HFFc6 (cell line): ENCODE measurements around the gene LHPP. TPM values are rescaled to one million over a fixed set of nuclear protein-coding genes. Genes with fewer than 3 reads are reported as not detected.

ENCODE experiments used
- DNase-seq: peaks from one replicate; pipeline ENCODE4 v3.0.0-alpha.2; 2018
- H3K27ac Mint-ChIP-seq: 2 replicates; pipeline ENCODE4 v1.8.0; 2020; ENCODE audit warnings: mild to moderate bottlenecking, mixed read lengths
- H3K27me3 Mint-ChIP-seq: 2 replicates; pipeline ENCODE4 v1.8.0; 2021; ENCODE audit warnings: mild to moderate bottlenecking, moderate library complexity, mixed read lengths; ENCODE audit not compliant: insufficient read depth
- H3K36me3 Mint-ChIP-seq: 2 replicates; pipeline ENCODE4 v1.8.0; 2021; ENCODE audit warnings: low read depth, mixed read lengths
- H3K4me1 Mint-ChIP-seq: 2 replicates; pipeline ENCODE4 v1.8.0; 2020; ENCODE audit warnings: low read depth, mixed read lengths
- H3K4me3 Mint-ChIP-seq: 2 replicates; pipeline ENCODE4 v1.8.0; 2020; ENCODE audit warnings: mild to moderate bottlenecking, moderate library complexity, mixed read lengths
- H3K9me3 Mint-ChIP-seq: 2 replicates; pipeline ENCODE4 v1.8.0; 2020; ENCODE audit warnings: mild to moderate bottlenecking, mixed read lengths
- total RNA-seq, 6 experiments: library from RNA; stranded (reverse); fragmentation: NEBNext Ultra II Directional; extraction: Animal tissue kit (Norgen Biotek cat#: 25700); gene quantifications; 2 replicates in 1 of 6; 3 replicates in 5 of 6; pipeline ENCODE4 v1.2.3, GENCODE V29; 2021
- TF ChIP-seq, protein P1 (sequence below): fragments of 200-600 bp; sonication (generic); IDR thresholded peaks from 2 replicates; pipeline ENCODE4 v1.5.0; 2021; ENCODE audit warnings: antibody characterized with exemption, mild to moderate bottlenecking

The LHPP gene
- total RNA-seq, 6 experiments from 2014 or later, result 12.5 to 17.3 (median 14.0) TPM

- Mint-ChIP-seq H3K4me3 (no peak overlapping the region), H3K27ac (peak overlapping the region; percentile 42; the same call in 1 of the 2 replicates), H3K4me1 (peaks cover 5% of the 10 kb centered on the region), H3K36me3 (no peaks in the 10 kb centered on the region), H3K27me3 (no peaks in the 10 kb centered on the region; the same call in none of the 2 replicates), H3K9me3 (no peaks in the 10 kb centered on the region)
- TF ChIP-seq, protein P1, sequence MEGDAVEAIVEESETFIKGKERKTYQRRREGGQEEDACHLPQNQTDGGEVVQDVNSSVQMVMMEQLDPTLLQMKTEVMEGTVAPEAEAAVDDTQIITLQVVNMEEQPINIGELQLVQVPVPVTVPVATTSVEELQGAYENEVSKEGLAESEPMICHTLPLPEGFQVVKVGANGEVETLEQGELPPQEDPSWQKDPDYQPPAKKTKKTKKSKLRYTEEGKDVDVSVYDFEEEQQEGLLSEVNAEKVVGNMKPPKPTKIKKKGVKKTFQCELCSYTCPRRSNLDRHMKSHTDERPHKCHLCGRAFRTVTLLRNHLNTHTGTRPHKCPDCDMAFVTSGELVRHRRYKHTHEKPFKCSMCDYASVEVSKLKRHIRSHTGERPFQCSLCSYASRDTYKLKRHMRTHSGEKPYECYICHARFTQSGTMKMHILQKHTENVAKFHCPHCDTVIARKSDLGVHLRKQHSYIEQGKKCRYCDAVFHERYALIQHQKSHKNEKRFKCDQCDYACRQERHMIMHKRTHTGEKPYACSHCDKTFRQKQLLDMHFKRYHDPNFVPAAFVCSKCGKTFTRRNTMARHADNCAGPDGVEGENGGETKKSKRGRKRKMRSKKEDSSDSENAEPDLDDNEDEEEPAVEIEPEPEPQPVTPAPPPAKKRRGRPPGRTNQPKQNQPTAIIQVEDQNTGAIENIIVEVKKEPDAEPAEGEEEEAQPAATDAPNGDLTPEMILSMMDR, result peak; percentile 95
- peak; percentile 69 for DNase-seq
Observed at GRCh38 chr10:124530215-124530665, 68.6 kb downstream of the LHPP start.

- no peak overlapping the region for H3K27ac Mint-ChIP-seq
- DNase-seq, result no peak
- peaks cover 5% of the 10 kb centered on the region for H3K4me1 Mint-ChIP-seq
- no peak overlapping the region for H3K4me3 Mint-ChIP-seq
- no peaks in the 10 kb centered on the region for H3K36me3 Mint-ChIP-seq
- TF ChIP-seq, protein P1, result no peak
- H3K27me3 Mint-ChIP-seq, result no peaks in the 10 kb centered on the region; the same call in none of the 2 replicates
- H3K9me3 Mint-ChIP-seq, result no peaks in the 10 kb centered on the region
Observed at GRCh38 chr10:124530816-124531215, 69.2 kb downstream of the LHPP start.

GRCh38 chr10:124532106-124532641 is 70.6 kb downstream of the LHPP start:
- Mint-ChIP-seq H3K36me3 (no peaks in the 10 kb centered on the region), H3K27me3 (no peaks in the 10 kb centered on the region; the same call in none of the 2 replicates), H3K27ac (no peak overlapping the region), H3K4me3 (no peak overlapping the region), H3K4me1 (peaks cover 5% of the 10 kb centered on the region), H3K9me3 (no peaks in the 10 kb centered on the region)
- TF ChIP-seq, protein P1, result peak; percentile 68
- peak; percentile 2 for DNase-seq

- Mint-ChIP-seq H3K4me3 (no peak overlapping the region), H3K4me1 (peaks cover 5% of the 10 kb centered on the region), H3K36me3 (no peaks in the 10 kb centered on the region), H3K27ac (no peak overlapping the region), H3K27me3 (no peaks in the 10 kb centered on the region; the same call in none of the 2 replicates), H3K9me3 (no peaks in the 10 kb centered on the region)
- DNase-seq, result no peak
- TF ChIP-seq, protein P1, result no peak
Observed at GRCh38 chr10:124532788-124533187, 71.2 kb downstream of the LHPP start.

- TF ChIP-seq, protein P1, result no peak
Observed at GRCh38 chr10:124533266-124533665, 71.6 kb downstream of the LHPP start.

More at GRCh38 chr10:124533266-124533665, 71.6 kb downstream of the LHPP start:
- H3K9me3 Mint-ChIP-seq, result no peaks in the 10 kb centered on the region
- H3K27me3 Mint-ChIP-seq, result no peaks in the 10 kb centered on the region; the same call in none of the 2 replicates
- no peak for DNase-seq
- H3K4me1 Mint-ChIP-seq, result peaks cover 5% of the 10 kb centered on the region
- no peaks in the 10 kb centered on the region for H3K36me3 Mint-ChIP-seq
- no peak overlapping the region for H3K27ac Mint-ChIP-seq
- no peak overlapping the region for H3K4me3 Mint-ChIP-seq
